CD14-positive monocyte (primary cell): ENCODE results near the gene ZSCAN12. TPM values are rescaled to one million over a fixed set of nuclear protein-coding genes. Genes with fewer than 3 reads are reported as not detected.

Experiments used
- DNase-seq, 3 donors: peaks; one replicate each; pipeline ENCODE4 v3.0.0-alpha.2; 2011 to 2022
- H2AFZ ChIP-seq: 2 replicates; pipeline ENCODE4 v1.6.0; 2012; ENCODE audit warnings: mild to moderate bottlenecking, low read depth, low read length, inconsistent platforms; ENCODE audit not compliant: insufficient read depth, poor library complexity, severe bottlenecking
- H3K27ac ChIP-seq, 2 donors: 1 replicate in 1 of 2; 2 replicates in 1 of 2; pipeline ENCODE4 v1.5.1; 2012 to 2013; ENCODE audit warnings: low read length in 2 of 2, control low read depth in 1 of 2, inconsistent platforms in 1 of 2, low read depth in 1 of 2, mild to moderate bottlenecking in 1 of 2
- H3K27me3 ChIP-seq, 2 donors: one replicate each; pipeline versions ENCODE4 v1.6.0 to v1.6.1; 2011 to 2013; ENCODE audit warnings: low read length in 2 of 2; ENCODE audit not compliant: control insufficient read depth in 2 of 2, insufficient read depth in 2 of 2
- H3K36me3 ChIP-seq, 2 donors: replicated peaks in 1 of 2; 1 replicate in 1 of 2; 2 replicates in 1 of 2; pipeline versions ENCODE4 v1.5.1 to v1.6.1; 2012 to 2013; ENCODE audit warnings: low read length in 2 of 2, control low read depth in 1 of 2, inconsistent platforms in 1 of 2, mild to moderate bottlenecking in 1 of 2; ENCODE audit not compliant: insufficient read depth in 2 of 2, control insufficient read depth in 1 of 2
- H3K4me1 ChIP-seq, 2 donors: 1 replicate in 1 of 2; 2 replicates in 1 of 2; pipeline versions ENCODE4 v1.5.1 to v1.6.1; 2012 to 2013; ENCODE audit warnings: low read length in 2 of 2, control low read depth in 1 of 2, inconsistent platforms in 1 of 2, mild to moderate bottlenecking in 1 of 2, moderate library complexity in 1 of 2; ENCODE audit not compliant: insufficient read depth in 2 of 2, control insufficient read depth in 1 of 2
- H3K4me2 ChIP-seq: replicated peaks from 2 replicates; pipeline ENCODE3; 2012; ENCODE audit warnings: low read length, moderate library complexity, mild to moderate bottlenecking; ENCODE audit not compliant: poor library complexity, severe bottlenecking; ENCODE audit errors: extremely low read depth
- H3K4me3 ChIP-seq, 3 experiments: fragments of 200-600 bp in 1 of 3; sonication (generic) in 1 of 3; replicated peaks in 1 of 3; 1 replicate in 2 of 3; 2 replicates in 1 of 3; pipeline ENCODE4 v1.5.1; 2011 to 2013; ENCODE audit warnings: low read length in 3 of 3, mild to moderate bottlenecking in 3 of 3, control low read depth in 2 of 3, low read depth in 2 of 3, inconsistent platforms in 1 of 3, moderate library complexity in 1 of 3
- H3K79me2 ChIP-seq: 2 replicates; pipeline ENCODE4 v1.6.0; 2012; ENCODE audit warnings: mild to moderate bottlenecking, control low read depth, inconsistent platforms, low read length, moderate library complexity; ENCODE audit not compliant: insufficient read depth
- H3K9ac ChIP-seq: 2 replicates; pipeline ENCODE4 v1.6.0; 2017; ENCODE audit warnings: low read length, mild to moderate bottlenecking; ENCODE audit not compliant: insufficient read depth, poor library complexity, severe bottlenecking
- H3K9me3 ChIP-seq, 2 donors: replicated peaks in 1 of 2; 1 replicate in 1 of 2; 2 replicates in 1 of 2; pipeline versions ENCODE4 v1.5.1 to v1.6.1; 2012 to 2013; ENCODE audit warnings: low read length in 2 of 2, control low read depth in 1 of 2; ENCODE audit not compliant: control insufficient read depth in 1 of 2, insufficient read depth in 1 of 2
- H4K20me1 ChIP-seq: 2 replicates; pipeline ENCODE4 v1.6.0; 2012; ENCODE audit warnings: mild to moderate bottlenecking, low read length, control low read depth, moderate library complexity; ENCODE audit not compliant: insufficient read depth
- H3K27ac Mint-ChIP-seq, 7 donors: one replicate each; pipeline ENCODE4 v1.8.0; 2020; ENCODE audit warnings: mild to moderate bottlenecking in 7 of 7, mixed read lengths in 7 of 7, moderate library complexity in 6 of 7, inconsistent platforms in 2 of 7
- H3K27me3 Mint-ChIP-seq, 3 donors: one replicate each; pipeline ENCODE4 v1.8.0; 2021 to 2022; ENCODE audit warnings: low read depth in 3 of 3, mild to moderate bottlenecking in 3 of 3, mixed read lengths in 3 of 3, moderate library complexity in 3 of 3, inconsistent platforms in 1 of 3
- H3K36me3 Mint-ChIP-seq, 2 donors: one replicate each; pipeline ENCODE4 v1.8.0; 2020; ENCODE audit warnings: mixed read lengths in 2 of 2, inconsistent platforms in 1 of 2, mild to moderate bottlenecking in 1 of 2
- H3K4me1 Mint-ChIP-seq: one replicate; pipeline ENCODE4 v1.8.0; 2020; ENCODE audit warnings: mild to moderate bottlenecking, mixed read lengths
- H3K4me3 Mint-ChIP-seq, 2 donors: one replicate each; pipeline ENCODE4 v1.8.0; 2020; ENCODE audit warnings: mild to moderate bottlenecking in 2 of 2, mixed read lengths in 2 of 2, moderate library complexity in 1 of 2
- H3K9me3 Mint-ChIP-seq, 7 donors: one replicate each; pipeline ENCODE4 v1.8.0; 2020 to 2022; ENCODE audit warnings: mixed read lengths in 7 of 7, mild to moderate bottlenecking in 6 of 7, moderate library complexity in 6 of 7, inconsistent platforms in 2 of 7
- WGBS: methylation state at CpG from one replicate; pipeline ENCODE4 v1.1.5; 2013; ENCODE audit warnings: missing lambda C conversion rate; ENCODE audit not compliant: insufficient coverage; 5-methylcytosine and 5-hydroxymethylcytosine counted together
- intact Hi-C, 2 donors: fragments of 100-400 bp; cut with micrococcal nuclease; formaldehyde crosslinking; loops; one replicate each; pipeline versions ENCODE4 v1.15.0 to v1.15.1; 2023
- polyA plus RNA-seq, 3 donors: library from polyadenylated mRNA; depleted of rRNA in 1 of 3; unstranded in 2 of 3; stranded (reverse) in 1 of 3; fragments of 300-500 nt in 2 of 3; fragments of >200 nt in 1 of 3; fragmentation: Illumina TruSeq in 2 of 3; gene quantifications; 1 replicate in 2 of 3; 2 replicates in 1 of 3; pipeline ENCODE4 v1.2.3, GENCODE V29; 2012 to 2021
- TF ChIP-seq, protein P1 (sequence below): fragments of 200-600 bp; IDR thresholded peaks from one replicate; pipeline ENCODE4 v1.8.0; 2022; ENCODE audit warnings: antibody characterized with exemption, mild to moderate bottlenecking

Gene ZSCAN12
- polyA plus RNA-seq, 3 donors: 0.50 to 0.79 (median 0.73) TPM

GRCh38 chr6:28351493-28351925, 48.0 kb downstream of the ZSCAN12 start:
- Histone ChIP-seq H3K27ac (no peak overlapping the region), H3K4me3 (no peak overlapping the region), H3K36me3 (no peaks in the 10 kb centered on the region), H3K4me2 (no peak overlapping the region), H3K79me2 (peaks cover 40% of the 10 kb centered on the region), H3K9me3 (no peaks in the 10 kb centered on the region), H3K9ac (no peak overlapping the region), H3K4me1 (peaks cover 21 to 32% of the 10 kb centered on the region in 2 donors), H2AFZ (no peak overlapping the region), H4K20me1 (no peaks in the 10 kb centered on the region), H3K27me3 (no peaks in the 10 kb centered on the region)
- H3K4me1 Mint-ChIP-seq: peaks cover 31% of the 10 kb centered on the region
- peaks cover 0 to 3% (median under 1%) of the 10 kb centered on the region in 3 donors for H3K27me3 Mint-ChIP-seq
- intact Hi-C loops: loop anchor here in 1 of 2 donors (10.0 kb wide), 1 partner anchor 207 kb away; the partner anchor contains the start of gene ZKSCAN8
- no peaks in the 10 kb centered on the region for H3K9me3 Mint-ChIP-seq
- 100% methylated on average over 1 of the region's 2 CpGs for WGBS
- H3K4me3 Mint-ChIP-seq: no peak overlapping the region
- peaks cover 0 to 3% of the 10 kb centered on the region in 2 donors for H3K36me3 Mint-ChIP-seq
- peak overlapping the region in 1 of 7 donors; percentile 16 for H3K27ac Mint-ChIP-seq
- TF ChIP-seq, protein P1, sequence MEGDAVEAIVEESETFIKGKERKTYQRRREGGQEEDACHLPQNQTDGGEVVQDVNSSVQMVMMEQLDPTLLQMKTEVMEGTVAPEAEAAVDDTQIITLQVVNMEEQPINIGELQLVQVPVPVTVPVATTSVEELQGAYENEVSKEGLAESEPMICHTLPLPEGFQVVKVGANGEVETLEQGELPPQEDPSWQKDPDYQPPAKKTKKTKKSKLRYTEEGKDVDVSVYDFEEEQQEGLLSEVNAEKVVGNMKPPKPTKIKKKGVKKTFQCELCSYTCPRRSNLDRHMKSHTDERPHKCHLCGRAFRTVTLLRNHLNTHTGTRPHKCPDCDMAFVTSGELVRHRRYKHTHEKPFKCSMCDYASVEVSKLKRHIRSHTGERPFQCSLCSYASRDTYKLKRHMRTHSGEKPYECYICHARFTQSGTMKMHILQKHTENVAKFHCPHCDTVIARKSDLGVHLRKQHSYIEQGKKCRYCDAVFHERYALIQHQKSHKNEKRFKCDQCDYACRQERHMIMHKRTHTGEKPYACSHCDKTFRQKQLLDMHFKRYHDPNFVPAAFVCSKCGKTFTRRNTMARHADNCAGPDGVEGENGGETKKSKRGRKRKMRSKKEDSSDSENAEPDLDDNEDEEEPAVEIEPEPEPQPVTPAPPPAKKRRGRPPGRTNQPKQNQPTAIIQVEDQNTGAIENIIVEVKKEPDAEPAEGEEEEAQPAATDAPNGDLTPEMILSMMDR: no peak
- DNase-seq: no peak

GRCh38 chr6:28351087-28351486, 48.5 kb downstream of the ZSCAN12 start:
- Histone ChIP-seq H4K20me1 (no peaks in the 10 kb centered on the region), H3K9me3 (no peaks in the 10 kb centered on the region), H2AFZ (no peak overlapping the region), H3K27me3 (no peaks in the 10 kb centered on the region), H3K79me2 (peaks cover 36% of the 10 kb centered on the region), H3K36me3 (no peaks in the 10 kb centered on the region), H3K27ac (no peak overlapping the region), H3K4me2 (peak overlapping the region; percentile 81), H3K4me1 (peaks cover 17 to 28% of the 10 kb centered on the region in 2 donors), H3K9ac (no peak overlapping the region), H3K4me3 (no peak overlapping the region)
- TF ChIP-seq, protein P1: no peak
- Mint-ChIP-seq H3K4me3 (no peak overlapping the region), H3K9me3 (no peaks in the 10 kb centered on the region), H3K27me3 (peaks cover 2 to 4% (median 3%) of the 10 kb centered on the region in 3 donors), H3K36me3 (peaks cover 0 to 3% of the 10 kb centered on the region in 2 donors), H3K27ac (no peak overlapping the region), H3K4me1 (peaks cover 29% of the 10 kb centered on the region)
- intact Hi-C loops: loop anchor here in 1 of 2 donors (10.0 kb wide), 1 partner anchor 206 kb away; the partner anchor contains the start of gene ZKSCAN8
- no peak for DNase-seq
- no CpG with 5 or more reads among the region's 2 CpGs for WGBS
